Uterus (tissue), 4 donors: ENCODE data around the gene C16orf86. TPM values are rescaled to one million over a fixed set of nuclear protein-coding genes. Genes with fewer than 3 reads are reported as not detected.

Source experiments
- DNase-seq, 2 donors: peaks; one replicate each; pipeline ENCODE4 v3.0.0-alpha.2; 2019 to 2020
- H3K27ac ChIP-seq, 2 donors: fragments of 200-600 bp; sonication (generic); 1 replicate in 1 of 2; 2 replicates in 1 of 2; pipeline ENCODE4 v1.5.1; 2016 to 2018
- H3K27me3 ChIP-seq, 2 donors: fragments of 200-600 bp; sonication (generic); one replicate each; pipeline ENCODE4 v1.5.1; 2018 to 2019; ENCODE audit warnings: control low read depth in 1 of 2
- H3K36me3 ChIP-seq, 2 donors: fragments of 200-600 bp; sonication (generic); one replicate each; pipeline ENCODE4 v1.5.1; 2019; ENCODE audit warnings: control low read depth in 1 of 2
- H3K4me1 ChIP-seq, 2 donors: fragments of 200-600 bp; sonication (generic); one replicate each; pipeline ENCODE4 v1.5.1; 2018 to 2019; ENCODE audit warnings: control low read depth in 1 of 2
- H3K4me3 ChIP-seq, 2 donors: fragments of 200-600 bp; sonication (generic); 1 replicate in 1 of 2; 2 replicates in 1 of 2; pipeline ENCODE4 v1.5.1; 2018 to 2019; ENCODE audit warnings: mild to moderate bottlenecking in 1 of 2
- H3K9me3 ChIP-seq, 2 donors: fragments of 200-600 bp; sonication (generic); one replicate each; pipeline ENCODE4 v1.5.1; 2019; ENCODE audit warnings: control low read depth in 1 of 2
- CTCF ChIP-seq, 4 experiments: fragments of 200-600 bp in 2 of 4; fragments of 450-650 bp in 2 of 4; sonication (generic) in 2 of 4; IDR thresholded peaks; one replicate each; pipeline ENCODE4 v1.5.1; 2016 to 2019; ENCODE audit warnings: antibody characterized with exemption in 4 of 4, mild to moderate bottlenecking in 2 of 4, moderate library complexity in 1 of 4
- POLR2A ChIP-seq, 2 donors: fragments of 450-650 bp; IDR thresholded peaks; one replicate each; pipeline ENCODE4 v1.6.1; 2016; ENCODE audit warnings: antibody characterized with exemption in 2 of 2, mild to moderate bottlenecking in 1 of 2, moderate library complexity in 1 of 2
- intact Hi-C: fragments of 100-400 bp; cut with DNase I; formaldehyde crosslinking; loops from one replicate; pipeline ENCODE4 v1.15.1; 2023; ENCODE audit warnings: low total_unique reads
- total RNA-seq, 4 donors: library from RNA; depleted of rRNA in 3 of 4; stranded (reverse); fragments of >200 nt in 3 of 4; gene quantifications; one replicate each; pipeline versions ENCODE4 v1.1.0 to v1.2.4, GENCODE V29; 2014 to 2023
- donor health status: DM: yes; HTN: yes; CAD: no.

The C16orf86 gene
- total RNA-seq, 4 donors from 2014 or later: 5.3 to 8.6 (median 6.9) TPM; not detected in 1

- H3K36me3 ChIP-seq: no peaks in the 10 kb centered on the region
- no peaks in the 10 kb centered on the region for H3K27me3 ChIP-seq
- no peaks in the 10 kb centered on the region for H3K9me3 ChIP-seq
- DNase-seq: no peak
- no peak overlapping the region for H3K27ac ChIP-seq
- TF ChIP-seq POLR2A (IDR thresholded peaks at IDR 0.05) (no peak), CTCF (IDR thresholded peaks at IDR 0.05) (no peak)
- H3K4me3 ChIP-seq: no peak overlapping the region
- intact Hi-C loops: no loop called here
- H3K4me1 ChIP-seq: peaks cover 0 to 4% of the 10 kb centered on the region in 2 donors
These were observed 37.5 kb downstream of the C16orf86 start for GRCh38 chr16:67704110-67704509.

GRCh38 chr16:67707210-67707609 lies 40.6 kb downstream of the C16orf86 start:
- no peak overlapping the region for H3K27ac ChIP-seq
- H3K4me1 ChIP-seq: peaks cover 0 to 4% of the 10 kb centered on the region in 2 donors
- TF ChIP-seq POLR2A (IDR thresholded peaks at IDR 0.05) (no peak), CTCF (IDR thresholded peaks at IDR 0.05) (no peak)
- no peak overlapping the region for H3K4me3 ChIP-seq
- no peak for DNase-seq
- no peaks in the 10 kb centered on the region for H3K9me3 ChIP-seq
- no peaks in the 10 kb centered on the region for H3K27me3 ChIP-seq
- H3K36me3 ChIP-seq: no peaks in the 10 kb centered on the region
- intact Hi-C loops: no loop called here

GRCh38 chr16:67707790-67708189 lies 41.2 kb downstream of the C16orf86 start:
- H3K9me3 ChIP-seq: no peaks in the 10 kb centered on the region
- DNase-seq: no peak
- peaks cover 0 to 4% of the 10 kb centered on the region in 2 donors for H3K4me1 ChIP-seq
- H3K27ac ChIP-seq: no peak overlapping the region
- H3K36me3 ChIP-seq: no peaks in the 10 kb centered on the region
- no peaks in the 10 kb centered on the region for H3K27me3 ChIP-seq
- no peak for TF ChIP-seq POLR2A (IDR thresholded peaks at IDR 0.05)
- TF ChIP-seq CTCF (IDR thresholded peaks at IDR 0.05): no peak
- intact Hi-C loops: no loop called here
- no peak overlapping the region for H3K4me3 ChIP-seq

GRCh38 chr16:67708368-67708771 lies 41.8 kb downstream of the C16orf86 start:
- no peak overlapping the region for H3K27ac ChIP-seq
- no peak for DNase-seq
- intact Hi-C loops: no loop called here
- H3K27me3 ChIP-seq: no peaks in the 10 kb centered on the region
- H3K9me3 ChIP-seq: no peaks in the 10 kb centered on the region
- no peak overlapping the region for H3K4me3 ChIP-seq
- no peaks in the 10 kb centered on the region for H3K36me3 ChIP-seq
- TF ChIP-seq POLR2A (IDR thresholded peaks at IDR 0.05): no peak
- no peak for TF ChIP-seq CTCF (IDR thresholded peaks at IDR 0.05)
- H3K4me1 ChIP-seq: peaks cover 0 to 4% of the 10 kb centered on the region in 2 donors

- H3K36me3 ChIP-seq: no peaks in the 10 kb centered on the region
- no peak overlapping the region for H3K27ac ChIP-seq
- intact Hi-C loops: no loop called here
- DNase-seq: no peak
- no peaks in the 10 kb centered on the region for H3K9me3 ChIP-seq
- no peak for TF ChIP-seq POLR2A (IDR thresholded peaks at IDR 0.05)
- TF ChIP-seq CTCF (IDR thresholded peaks at IDR 0.05): no peak
- H3K4me3 ChIP-seq: no peak overlapping the region
- peaks cover 0 to 4% of the 10 kb centered on the region in 2 donors for H3K4me1 ChIP-seq
- H3K27me3 ChIP-seq: no peaks in the 10 kb centered on the region
These were observed 42.4 kb downstream of the C16orf86 start for GRCh38 chr16:67709050-67709449.
